GM19397 (cell line): ENCODE measurements around the gene SCTR.

Source experiments
- ATAC-seq: cut with Tn5 transposase; IDR thresholded peaks from one replicate; pipeline ENCODE4 v1.9.1; 2021; ENCODE audit warnings: mild to moderate bottlenecking, moderate library complexity; ENCODE audit not compliant: unreplicated experiment

Gene SCTR

GRCh38 chr2:119523383-119523951, 816 bp downstream of the SCTR start:
- ATAC-seq: no peak

GRCh38 chr2:119522671-119523070, 1.6 kb downstream of the SCTR start:
- no peak for ATAC-seq

GRCh38 chr2:119521433-119522050, 2.7 kb downstream of the SCTR start:
- no peak for ATAC-seq

GRCh38 chr2:119520696-119521432, 3.4 kb downstream of the SCTR start:
- ATAC-seq: no peak

- ATAC-seq: no peak
Observed at GRCh38 chr2:119519057-119519408, 5.2 kb downstream of the SCTR start.

GRCh38 chr2:119518401-119519056, 5.8 kb downstream of the SCTR start:
- no peak for ATAC-seq

- peak; percentile 89 for ATAC-seq
Observed at GRCh38 chr2:119517433-119517832, 6.8 kb downstream of the SCTR start.

GRCh38 chr2:119516121-119516520, 8.2 kb downstream of the SCTR start:
- no peak for ATAC-seq

- ATAC-seq: no peak
Observed at GRCh38 chr2:119513832-119514231, 10.5 kb downstream of the SCTR start.

- no peak for ATAC-seq
Observed at GRCh38 chr2:119512946-119513345, 11.3 kb downstream of the SCTR start.

GRCh38 chr2:119511989-119512388, 12.3 kb downstream of the SCTR start:
- ATAC-seq: no peak

- ATAC-seq: no peak
Observed at GRCh38 chr2:119508756-119509155, 15.5 kb downstream of the SCTR start.

GRCh38 chr2:119496682-119497081, 27.6 kb downstream of the SCTR start:
- no peak for ATAC-seq

- ATAC-seq: no peak
Observed at GRCh38 chr2:119495948-119496347, 28.3 kb downstream of the SCTR start.

- ATAC-seq: no peak
Observed at GRCh38 chr2:119494163-119494790, 30.0 kb downstream of the SCTR start.

- no peak for ATAC-seq
Observed at GRCh38 chr2:119491776-119492525, 32.3 kb downstream of the SCTR start.

- no peak for ATAC-seq
Observed at GRCh38 chr2:119490653-119491195, 33.6 kb downstream of the SCTR start.

- ATAC-seq: no peak
Observed at GRCh38 chr2:119490106-119490505, 34.2 kb downstream of the SCTR start.

- ATAC-seq: no peak
Observed at GRCh38 chr2:119489232-119489952, 34.9 kb downstream of the SCTR start.
